Measurements from ENCODE around the gene PAN3.

The PAN3 gene

GRCh38 chr13:28322256-28322905, 184.0 kb downstream of the PAN3 start:
- Histone ChIP-seq H3K36me3 (ENCODE audit: control insufficient read depth in 2 of 2, insufficient read depth in 1 of 2, low read length in 2 of 2) (no peaks in the 10 kb centered on the region), H3K27ac (ENCODE audit: extremely low read depth, low read depth, low read length) (no peak overlapping the region), H3K4me3 (ENCODE audit: low read depth, low read length) (no peak overlapping the region), H3K9me3 (ENCODE audit: control insufficient read depth, insufficient read depth, low read depth, low read length) (no peaks in the 10 kb centered on the region), H3K4me1 (ENCODE audit: control insufficient read depth, insufficient read depth, low read length) (no peaks in the 10 kb centered on the region; the same call in 1 of the 2 replicates)
- CTCF ChIA-PET = interaction anchor here (0.9 kb wide), 1 partner anchor 10 kb away, joined by 3 read pairs; no protein-coding TSS in a partner anchor
- POLR2A ChIA-PET = no interaction called here
- no peak for TF ChIP-seq ZFP69B (tag by site-specific recombination; IDR thresholded peaks at IDR 0.05)
- no peak for TF ChIP-seq ZNF76 (tag by site-specific recombination; IDR thresholded peaks at IDR 0.05; ENCODE audit: borderline replicate concordance, low read depth)
- TF ChIP-seq ZSCAN4 (tag by site-specific recombination; IDR thresholded peaks at IDR 0.05) = no peak
- no peak for TF ChIP-seq ZNF791 (tag by site-specific recombination; IDR thresholded peaks at IDR 0.05)
- TF ChIP-seq ZNF768 (tag by site-specific recombination; IDR thresholded peaks at IDR 0.05) = no peak
- TF ChIP-seq ZFP41 (tag by site-specific recombination; IDR thresholded peaks at IDR 0.05; ENCODE audit: borderline replicate concordance) = no peak
- TF ChIP-seq ZNF596 (tag by site-specific recombination; IDR thresholded peaks at IDR 0.05) = no peak
- TF ChIP-seq ZNF292 (tag by site-specific recombination; IDR thresholded peaks at IDR 0.05; ENCODE audit: borderline replicate concordance, low read depth) = no peak
- no peak for TF ChIP-seq ZNF302 (tag by site-specific recombination; IDR thresholded peaks at IDR 0.05; ENCODE audit: low read depth)
- TF ChIP-seq ZBTB10 (tag by site-specific recombination; IDR thresholded peaks at IDR 0.05) = no peak
- no peak for TF ChIP-seq ZNF433 (tag by site-specific recombination; IDR thresholded peaks at IDR 0.05; ENCODE audit: low read depth)
- no peak for TF ChIP-seq ZNF624 (tag by site-specific recombination; IDR thresholded peaks at IDR 0.05)
- TF ChIP-seq ZBTB48 (tag by site-specific recombination; IDR thresholded peaks at IDR 0.05) = no peak
- no peak for TF ChIP-seq ZNF660 (tag by site-specific recombination; IDR thresholded peaks at IDR 0.05)
- no peak for TF ChIP-seq PATZ1 (tag by site-specific recombination; IDR thresholded peaks at IDR 0.05)
- no peak for TF ChIP-seq BCL6B (tag by site-specific recombination; IDR thresholded peaks at IDR 0.05)
- TF ChIP-seq ZNF248 (tag by site-specific recombination; IDR thresholded peaks at IDR 0.05) = no peak
- no peak for TF ChIP-seq ZNF701 (tag by site-specific recombination; IDR thresholded peaks at IDR 0.05)

Measured in HEK293 (cell line).